ENCODE measurements around the gene CEP126. TPM values are rescaled to one million over a fixed set of nuclear protein-coding genes. Genes with fewer than 3 reads are reported as not detected.
"Not testable (repeated sequence)": the region's sequence is repeated elsewhere in the genome, so short reads cannot be mapped to it uniquely, and the experiment has no call there.

The CEP126 gene
- total RNA-seq, 1 donor from 2014 or later, result 9.6 TPM

DNA sequence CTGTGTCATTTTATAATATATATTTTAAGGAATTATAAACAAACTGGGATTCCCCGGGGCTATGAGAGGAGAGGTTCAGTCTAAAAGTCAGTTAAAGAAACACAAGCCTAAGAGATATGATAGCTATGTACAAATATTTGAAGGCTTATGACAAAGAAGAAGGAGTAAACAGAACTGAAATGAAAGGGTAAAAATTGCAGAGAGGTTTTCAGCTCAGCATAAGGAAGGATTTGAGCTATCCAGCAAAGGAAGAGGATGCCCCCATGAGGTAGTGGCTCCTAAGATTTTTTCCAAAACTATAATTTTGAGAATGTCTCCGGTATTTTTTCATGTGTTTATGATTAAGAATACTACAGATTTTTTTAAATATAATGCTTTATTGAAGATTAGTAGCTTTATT is 59.4 kb downstream of the CEP126 start:
- Mint-ChIP-seq H3K4me3 (ENCODE audit: unreplicated experiment) (no peak overlapping the region), H3K27me3 (ENCODE audit: unreplicated experiment) (no peaks in the 10 kb centered on the region), H3K36me3 (ENCODE audit: unreplicated experiment) (peaks cover 12% of the 10 kb centered on the region), H3K27ac (ENCODE audit: unreplicated experiment) (no peak overlapping the region), H3K4me1 (ENCODE audit: unreplicated experiment) (peaks cover 10% of the 10 kb centered on the region), H3K9me3 (ENCODE audit: unreplicated experiment) (no peaks in the 10 kb centered on the region)
- TF ChIP-seq, protein P1, sequence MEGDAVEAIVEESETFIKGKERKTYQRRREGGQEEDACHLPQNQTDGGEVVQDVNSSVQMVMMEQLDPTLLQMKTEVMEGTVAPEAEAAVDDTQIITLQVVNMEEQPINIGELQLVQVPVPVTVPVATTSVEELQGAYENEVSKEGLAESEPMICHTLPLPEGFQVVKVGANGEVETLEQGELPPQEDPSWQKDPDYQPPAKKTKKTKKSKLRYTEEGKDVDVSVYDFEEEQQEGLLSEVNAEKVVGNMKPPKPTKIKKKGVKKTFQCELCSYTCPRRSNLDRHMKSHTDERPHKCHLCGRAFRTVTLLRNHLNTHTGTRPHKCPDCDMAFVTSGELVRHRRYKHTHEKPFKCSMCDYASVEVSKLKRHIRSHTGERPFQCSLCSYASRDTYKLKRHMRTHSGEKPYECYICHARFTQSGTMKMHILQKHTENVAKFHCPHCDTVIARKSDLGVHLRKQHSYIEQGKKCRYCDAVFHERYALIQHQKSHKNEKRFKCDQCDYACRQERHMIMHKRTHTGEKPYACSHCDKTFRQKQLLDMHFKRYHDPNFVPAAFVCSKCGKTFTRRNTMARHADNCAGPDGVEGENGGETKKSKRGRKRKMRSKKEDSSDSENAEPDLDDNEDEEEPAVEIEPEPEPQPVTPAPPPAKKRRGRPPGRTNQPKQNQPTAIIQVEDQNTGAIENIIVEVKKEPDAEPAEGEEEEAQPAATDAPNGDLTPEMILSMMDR (IDR thresholded peaks at IDR 0.05), result peak; percentile 62
- DNase-seq (ENCODE audit: extremely low spot score, unreplicated experiment), result no peak

DNA sequence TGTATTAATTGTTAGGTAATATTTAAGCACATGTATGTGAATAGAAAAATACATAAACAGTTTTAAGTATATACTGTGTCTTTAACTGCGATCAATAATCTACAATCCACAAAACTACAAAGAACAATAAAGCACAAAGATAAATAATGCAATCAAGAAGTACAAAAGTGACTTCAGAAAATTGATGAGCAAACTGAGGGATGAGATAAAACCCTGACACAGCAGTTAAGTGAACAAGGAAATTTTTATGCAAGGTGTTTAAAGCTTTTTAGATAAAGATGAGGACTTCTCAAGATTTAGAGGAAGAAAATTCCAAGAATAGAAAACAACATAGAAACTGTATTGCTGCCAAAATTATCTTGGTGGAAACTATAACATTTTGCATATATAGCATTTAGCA is 60.0 kb downstream of the CEP126 start:
- no peaks in the 10 kb centered on the region for H3K9me3 Mint-ChIP-seq (ENCODE audit: unreplicated experiment)
- no peak overlapping the region for H3K4me3 Mint-ChIP-seq (ENCODE audit: unreplicated experiment)
- peaks cover 10% of the 10 kb centered on the region for H3K4me1 Mint-ChIP-seq (ENCODE audit: unreplicated experiment)
- no peak overlapping the region for H3K27ac Mint-ChIP-seq (ENCODE audit: unreplicated experiment)
- no peak for DNase-seq (ENCODE audit: extremely low spot score, unreplicated experiment)
- peaks cover 12% of the 10 kb centered on the region for H3K36me3 Mint-ChIP-seq (ENCODE audit: unreplicated experiment)
- H3K27me3 Mint-ChIP-seq (ENCODE audit: unreplicated experiment), result no peaks in the 10 kb centered on the region
- TF ChIP-seq, protein P1 (IDR thresholded peaks at IDR 0.05), result no peak

DNA sequence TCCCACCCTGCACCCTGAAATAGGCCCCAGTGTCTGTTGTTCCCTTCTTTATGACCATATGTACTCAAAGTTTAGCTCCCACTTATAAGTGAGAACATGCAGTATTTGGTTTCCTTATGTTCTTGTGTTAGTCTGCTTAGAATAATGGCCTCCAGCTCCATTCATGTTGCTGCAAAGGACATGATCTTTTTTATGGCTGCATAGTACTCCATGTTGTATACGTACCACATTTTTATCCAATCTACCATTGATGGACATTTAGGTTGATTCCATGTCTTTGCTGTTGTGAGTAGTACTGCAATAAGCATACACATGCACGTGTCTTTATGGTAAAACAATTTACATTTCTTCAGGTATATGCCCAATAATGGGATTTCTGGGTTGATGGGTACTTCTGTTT is 60.9 kb downstream of the CEP126 start:
- Mint-ChIP-seq H3K4me1 (ENCODE audit: unreplicated experiment) (peaks cover 10% of the 10 kb centered on the region), H3K36me3 (ENCODE audit: unreplicated experiment) (peaks cover 17% of the 10 kb centered on the region), H3K9me3 (ENCODE audit: unreplicated experiment) (no peaks in the 10 kb centered on the region), H3K27ac (ENCODE audit: unreplicated experiment) (no peak overlapping the region), H3K4me3 (ENCODE audit: unreplicated experiment) (no peak overlapping the region), H3K27me3 (ENCODE audit: unreplicated experiment) (no peaks in the 10 kb centered on the region)
- no peak for DNase-seq (ENCODE audit: extremely low spot score, unreplicated experiment)
- TF ChIP-seq, protein P1 (IDR thresholded peaks at IDR 0.05), result no peak

DNA sequence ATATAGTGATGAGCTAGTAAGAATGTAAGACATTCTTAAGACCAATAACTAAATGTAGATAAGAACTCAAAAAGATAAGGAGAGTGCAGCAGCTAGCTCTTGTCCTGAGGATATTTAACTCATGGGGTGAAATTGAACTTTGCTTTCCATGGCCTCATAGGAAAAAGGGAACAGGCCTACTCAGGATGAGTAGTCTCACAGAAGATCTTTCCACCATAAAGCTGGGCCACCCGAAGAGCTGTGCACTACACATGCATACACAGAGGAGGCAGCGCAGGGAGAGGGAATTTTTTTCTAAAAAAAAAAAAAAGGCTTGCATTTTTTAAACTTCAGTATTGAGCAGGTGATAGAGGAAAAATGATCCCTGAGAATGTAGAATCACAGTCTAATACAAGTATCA is 72.6 kb downstream of the CEP126 start:
- Mint-ChIP-seq H3K36me3 (ENCODE audit: unreplicated experiment) (peaks cover 37% of the 10 kb centered on the region), H3K27ac (ENCODE audit: unreplicated experiment) (no peak overlapping the region), H3K4me3 (ENCODE audit: unreplicated experiment) (no peak overlapping the region), H3K9me3 (ENCODE audit: unreplicated experiment) (no peaks in the 10 kb centered on the region), H3K4me1 (ENCODE audit: unreplicated experiment) (peaks cover 7% of the 10 kb centered on the region), H3K27me3 (ENCODE audit: unreplicated experiment) (no peaks in the 10 kb centered on the region)
- DNase-seq (ENCODE audit: extremely low spot score, unreplicated experiment), result no peak
- TF ChIP-seq, protein P1 (IDR thresholded peaks at IDR 0.05), result no peak

DNA sequence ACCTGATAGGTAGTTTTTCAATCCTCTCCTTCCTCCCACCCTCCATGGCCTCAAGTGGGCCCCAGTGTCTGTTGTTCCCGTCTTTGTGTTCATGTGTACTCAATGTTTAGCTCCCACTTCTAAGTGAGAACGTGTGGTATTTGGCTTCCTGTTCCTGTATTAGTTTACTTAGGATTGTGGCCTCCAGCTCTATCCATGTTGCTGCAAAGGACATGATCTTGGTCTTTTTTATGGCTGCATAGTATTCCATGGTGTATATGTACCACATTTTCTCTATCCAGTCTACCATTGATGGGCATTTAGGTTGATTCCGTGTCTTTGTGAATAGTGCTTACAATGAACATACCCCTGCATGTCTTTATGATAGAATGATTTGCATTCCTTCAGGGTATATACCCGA is 78.4 kb downstream of the CEP126 start:
- Mint-ChIP-seq H3K27me3 (ENCODE audit: unreplicated experiment) (no peaks in the 10 kb centered on the region), H3K4me1 (ENCODE audit: unreplicated experiment) (no peaks in the 10 kb centered on the region), H3K36me3 (ENCODE audit: unreplicated experiment) (peaks cover 46% of the 10 kb centered on the region), H3K4me3 (ENCODE audit: unreplicated experiment) (no peak overlapping the region), H3K27ac (ENCODE audit: unreplicated experiment) (no peak overlapping the region), H3K9me3 (ENCODE audit: unreplicated experiment) (no peaks in the 10 kb centered on the region)
- TF ChIP-seq, protein P1 (IDR thresholded peaks at IDR 0.05), result no peak
- no peak for DNase-seq (ENCODE audit: extremely low spot score, unreplicated experiment)

DNA sequence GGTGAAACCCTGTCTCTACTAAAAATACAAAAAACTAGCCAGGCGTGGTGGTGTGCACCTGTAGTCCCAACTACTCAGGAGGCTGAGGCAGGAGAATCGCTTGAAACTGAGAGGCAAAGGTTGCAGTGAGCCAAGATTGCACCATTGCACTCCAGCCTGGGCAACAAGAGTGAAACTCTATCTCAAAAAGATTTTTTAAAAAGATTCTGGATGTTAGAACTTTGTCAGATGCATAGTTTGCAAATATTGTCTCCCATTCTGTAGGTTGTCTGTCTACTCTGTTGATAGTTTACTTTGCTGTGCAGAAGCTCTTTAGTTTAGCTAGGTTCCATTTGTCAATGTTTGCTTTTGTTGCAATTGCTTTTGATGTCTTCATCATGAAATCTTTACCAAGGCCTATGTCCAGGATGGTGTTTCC is 79.3 kb downstream of the CEP126 start:
- not testable (repeated sequence) for H3K9me3 Mint-ChIP-seq (ENCODE audit: unreplicated experiment); DNase-seq (ENCODE audit: extremely low spot score, unreplicated experiment); H3K27ac Mint-ChIP-seq (ENCODE audit: unreplicated experiment); H3K27me3 Mint-ChIP-seq (ENCODE audit: unreplicated experiment); H3K4me1 Mint-ChIP-seq (ENCODE audit: unreplicated experiment); H3K4me3 Mint-ChIP-seq (ENCODE audit: unreplicated experiment)
- peaks cover 46% of the 10 kb centered on the region for H3K36me3 Mint-ChIP-seq (ENCODE audit: unreplicated experiment)
